GM12873 (cell line): Measurements from ENCODE around the gene ACAN.

Experiments
- TF ChIP-seq, protein P1 (sequence below): IDR thresholded peaks from 2 replicates; pipeline ENCODE4 v1.5.1; 2012; ENCODE audit warnings: low read depth, mild to moderate bottlenecking, moderate library complexity, low read length, control low read depth; ENCODE audit not compliant: insufficient read depth; ENCODE audit errors: missing control alignments

Gene ACAN

DNA sequence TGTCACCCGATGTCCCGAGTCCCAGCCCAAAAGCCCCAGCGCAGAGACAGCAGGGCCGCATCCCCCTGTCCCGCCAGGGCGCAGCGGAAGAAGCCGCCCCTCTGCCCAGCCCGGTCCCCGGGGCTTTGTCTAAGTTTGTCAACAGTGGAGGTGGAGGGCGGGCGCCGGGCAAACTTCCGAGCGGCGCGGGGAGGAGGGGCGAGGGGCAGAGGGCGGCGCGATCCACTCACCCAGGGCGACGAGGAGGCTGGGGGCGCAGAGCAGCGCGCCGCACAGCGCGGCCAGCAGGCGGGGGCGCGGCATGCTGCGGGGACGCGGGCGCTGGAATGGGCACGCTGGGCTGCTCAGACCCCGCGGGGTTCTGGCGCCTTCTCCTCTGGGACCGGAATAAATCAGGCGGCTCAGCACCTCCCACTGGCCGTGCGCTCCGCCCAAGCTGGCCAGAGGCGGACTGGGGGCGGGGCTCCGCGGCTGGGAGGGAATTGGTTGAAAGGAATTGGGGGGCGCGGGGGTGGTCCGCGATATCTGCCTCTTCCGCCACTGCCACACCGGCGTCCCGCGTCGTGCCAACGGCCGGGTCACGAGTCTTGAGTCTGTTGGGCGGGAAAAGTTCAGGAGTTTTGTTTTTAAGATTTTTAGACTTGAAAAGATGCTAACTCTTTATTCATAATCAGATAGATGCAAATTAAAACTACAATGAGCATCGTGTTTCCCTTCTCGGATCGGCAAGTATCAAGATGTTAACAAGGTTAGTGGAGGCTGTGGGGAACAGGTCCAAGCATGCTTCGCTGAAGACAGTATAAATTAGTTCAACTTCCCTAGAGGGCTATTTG is 110.0 kb downstream of the ACAN start, which contains the start of gene MFGE8:
MFGE8 (minus strand) TSS at position 363 of the 833 bp plus-strand sequence; CDS start at position 303, 60 bp downstream.
- TF ChIP-seq, protein P1, sequence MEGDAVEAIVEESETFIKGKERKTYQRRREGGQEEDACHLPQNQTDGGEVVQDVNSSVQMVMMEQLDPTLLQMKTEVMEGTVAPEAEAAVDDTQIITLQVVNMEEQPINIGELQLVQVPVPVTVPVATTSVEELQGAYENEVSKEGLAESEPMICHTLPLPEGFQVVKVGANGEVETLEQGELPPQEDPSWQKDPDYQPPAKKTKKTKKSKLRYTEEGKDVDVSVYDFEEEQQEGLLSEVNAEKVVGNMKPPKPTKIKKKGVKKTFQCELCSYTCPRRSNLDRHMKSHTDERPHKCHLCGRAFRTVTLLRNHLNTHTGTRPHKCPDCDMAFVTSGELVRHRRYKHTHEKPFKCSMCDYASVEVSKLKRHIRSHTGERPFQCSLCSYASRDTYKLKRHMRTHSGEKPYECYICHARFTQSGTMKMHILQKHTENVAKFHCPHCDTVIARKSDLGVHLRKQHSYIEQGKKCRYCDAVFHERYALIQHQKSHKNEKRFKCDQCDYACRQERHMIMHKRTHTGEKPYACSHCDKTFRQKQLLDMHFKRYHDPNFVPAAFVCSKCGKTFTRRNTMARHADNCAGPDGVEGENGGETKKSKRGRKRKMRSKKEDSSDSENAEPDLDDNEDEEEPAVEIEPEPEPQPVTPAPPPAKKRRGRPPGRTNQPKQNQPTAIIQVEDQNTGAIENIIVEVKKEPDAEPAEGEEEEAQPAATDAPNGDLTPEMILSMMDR, result no peak

DNA sequence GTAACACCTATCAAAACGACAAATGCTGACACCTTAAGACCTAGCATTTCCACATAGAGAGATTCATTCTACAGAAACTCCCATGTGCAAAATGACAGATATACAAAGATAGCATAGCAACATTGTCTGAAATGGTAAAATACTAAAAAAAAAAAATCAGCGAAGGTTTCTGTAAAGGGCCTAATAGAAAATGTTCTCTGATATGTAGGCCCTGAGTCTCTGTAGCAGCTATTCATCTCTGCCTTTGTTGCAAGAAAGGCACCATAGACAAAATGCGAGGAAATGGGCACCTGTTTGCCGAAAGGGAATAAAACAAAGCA is 110.6 kb downstream of the ACAN start:
- TF ChIP-seq, protein P1, result no peak

DNA sequence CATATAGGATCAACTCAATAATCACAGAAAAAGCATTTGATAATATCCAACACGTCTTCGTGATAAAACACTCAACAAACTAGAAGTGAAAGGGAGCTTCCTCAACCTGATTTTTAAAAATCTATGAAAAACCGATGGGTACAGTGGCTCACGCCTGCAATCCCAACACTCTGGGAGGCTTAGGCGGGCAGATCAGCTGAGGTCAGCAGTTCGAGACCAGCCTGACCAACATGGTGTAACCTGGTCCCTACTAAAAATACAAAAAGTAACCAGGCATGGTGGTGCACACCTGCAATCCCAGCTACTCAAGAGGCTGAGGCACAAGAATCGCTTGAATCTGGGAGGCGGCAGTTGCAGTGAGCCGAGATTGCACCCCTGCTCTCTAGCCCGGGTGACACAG is 112.1 kb downstream of the ACAN start:
- TF ChIP-seq, protein P1, result no peak

DNA sequence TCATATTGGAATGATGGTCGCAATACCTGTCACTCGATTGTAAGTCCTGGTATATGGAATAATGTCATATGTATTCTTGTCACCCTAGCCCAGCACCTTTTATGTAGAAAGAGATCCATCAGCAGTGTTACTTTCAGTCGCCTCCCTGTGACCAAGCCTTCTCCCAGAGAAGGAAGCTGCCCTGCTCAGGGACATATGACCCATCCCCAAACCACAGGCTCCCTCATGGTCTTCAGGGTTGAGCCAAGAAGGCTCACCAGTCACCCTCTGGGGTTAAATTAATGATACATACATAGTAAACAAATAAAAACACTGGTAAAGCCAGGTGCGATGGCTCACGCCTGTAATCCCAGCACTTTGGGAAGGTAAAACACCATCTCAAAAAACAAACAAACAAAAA is 114.5 kb downstream of the ACAN start:
- TF ChIP-seq, protein P1, result no peak

DNA sequence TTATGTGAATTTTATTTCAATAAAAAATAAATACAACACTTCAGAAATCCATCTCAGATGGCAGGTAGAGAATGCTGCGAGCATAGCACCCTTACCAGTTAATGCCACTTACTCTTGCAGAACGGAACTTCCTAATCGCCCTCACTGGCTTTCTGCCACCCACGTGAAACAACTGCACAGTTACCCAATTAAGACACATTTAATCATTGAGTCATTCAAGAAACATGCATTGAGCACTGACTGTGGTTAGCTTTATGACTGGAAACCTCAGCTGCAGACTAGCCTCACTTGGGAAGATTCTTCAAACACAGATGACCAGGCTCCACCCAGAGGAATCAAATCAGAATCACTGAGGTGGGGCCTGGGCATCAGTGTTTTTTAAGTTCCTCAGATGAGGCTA is 115.5 kb downstream of the ACAN start:
- TF ChIP-seq, protein P1, result no peak

DNA sequence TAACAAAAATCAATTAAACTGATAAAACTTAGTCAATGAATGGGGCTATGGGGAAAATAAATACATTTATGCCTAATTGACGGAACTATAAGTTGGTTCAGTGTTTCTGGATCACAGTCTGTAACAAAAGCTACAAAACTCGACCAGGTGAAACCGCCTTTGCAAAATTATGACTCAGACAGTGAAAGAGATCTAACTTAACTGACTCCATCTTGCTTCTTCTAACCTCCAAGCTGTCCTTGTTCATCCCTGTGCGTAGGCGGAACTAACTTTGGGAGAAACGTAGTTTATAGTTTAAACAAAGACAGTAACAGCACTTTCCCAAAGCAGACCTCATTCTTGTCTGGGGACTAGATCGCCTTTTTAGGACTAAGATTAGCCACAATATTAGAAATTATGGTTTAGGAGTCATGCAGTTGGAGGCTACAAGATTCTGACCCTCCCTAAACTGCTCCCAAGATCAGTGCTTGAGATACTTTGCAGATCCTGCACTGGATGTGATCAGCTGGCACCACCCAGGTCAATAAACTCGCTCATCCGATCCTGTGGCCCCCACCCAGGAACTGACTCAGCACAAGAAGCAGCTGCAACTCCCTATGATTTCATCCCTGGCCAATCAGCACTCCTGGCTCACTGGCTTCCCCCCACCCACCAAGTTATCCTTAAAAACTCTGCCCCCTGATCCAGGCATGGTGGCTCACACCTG is 117.1 kb downstream of the ACAN start:
- TF ChIP-seq, protein P1, result no peak
